Stomach (tissue), 9 donors: ENCODE measurements around the gene TTC13. TPM values are rescaled to one million over a fixed set of nuclear protein-coding genes. Genes with fewer than 3 reads are reported as not detected.

Source experiments
- DNase-seq, 2 donors: peaks; one replicate each; pipeline versions ENCODE4 v3.0.0 to v3.0.0-alpha.2; 2013 to 2019
- H3K27ac ChIP-seq, 5 donors: fragments of 200-600 bp in 4 of 5; sonication (generic) in 4 of 5; one replicate each; pipeline ENCODE4 v1.5.1; 2013 to 2019; ENCODE audit warnings: mild to moderate bottlenecking in 1 of 5, moderate library complexity in 1 of 5
- H3K27me3 ChIP-seq, 3 donors: fragments of 200-600 bp; sonication (generic); one replicate each; pipeline ENCODE4 v1.5.1; 2017 to 2019; ENCODE audit warnings: mixed run types in 1 of 3
- H3K36me3 ChIP-seq, 4 donors: fragments of 200-600 bp; sonication (generic); 1 replicate in 3 of 4; 2 replicates in 1 of 4; pipeline ENCODE4 v1.5.1; 2016 to 2019
- H3K4me1 ChIP-seq, 4 donors: fragments of 200-600 bp; sonication (generic); one replicate each; pipeline ENCODE4 v1.5.1; 2016 to 2019
- H3K4me3 ChIP-seq, 4 donors: fragments of 200-600 bp; sonication (generic) in 3 of 4; one replicate each; pipeline ENCODE4 v1.5.1; 2016 to 2019; ENCODE audit warnings: mild to moderate bottlenecking in 1 of 4
- H3K9me3 ChIP-seq, 4 donors: fragments of 200-600 bp; sonication (generic); one replicate each; pipeline ENCODE4 v1.5.1; 2016 to 2019
- CTCF ChIP-seq, 7 experiments: fragments of 450-650 bp in 4 of 7; fragments of 200-600 bp in 3 of 7; sonication (generic) in 3 of 7; IDR thresholded peaks; one replicate each; pipeline ENCODE4 v1.5.1; 2016 to 2019; ENCODE audit warnings: antibody characterized with exemption in 7 of 7, control low read depth in 2 of 7, mild to moderate bottlenecking in 1 of 7
- EP300 ChIP-seq: sonication (generic); formaldehyde crosslinking; IDR thresholded peaks from one replicate; pipeline ENCODE4 v1.6.1; 2017; ENCODE audit warnings: antibody characterized with exemption
- POLR2A ChIP-seq, 4 donors: fragments of 450-650 bp; IDR thresholded peaks; one replicate each; pipeline ENCODE4 v1.6.1; 2016; ENCODE audit warnings: antibody characterized with exemption in 4 of 4, control low read depth in 2 of 4, mild to moderate bottlenecking in 1 of 4, moderate library complexity in 1 of 4
- POLR2AphosphoS5 ChIP-seq, 3 donors: sonication (generic); formaldehyde crosslinking; IDR thresholded peaks; one replicate each; pipeline ENCODE4 v1.6.1; 2016; ENCODE audit warnings: antibody characterized with exemption in 3 of 3
- WGBS, 5 donors: extraction: QIAGEN DNeasy Blood & Tissue Kit in 3 of 5; methylation state at CpG; one replicate each; pipeline versions ENCODE4 v1.1.5 to v1.1.7; 2013 to 2018; 5-methylcytosine and 5-hydroxymethylcytosine counted together
- intact Hi-C: fragments of 100-400 bp; cut with DNase I; formaldehyde crosslinking; loops from one replicate; pipeline ENCODE4 v1.15.1; 2023; ENCODE audit warnings: low total_unique reads
- polyA plus RNA-seq, 3 donors: library from polyadenylated mRNA; stranded (reverse); fragments of 200-250 nt; gene quantifications; one replicate each; pipeline ENCODE4 v1.2.3, GENCODE V29; 2013
- total RNA-seq, 5 donors: library from RNA; depleted of rRNA; stranded (reverse); fragments of >200 nt; gene quantifications; one replicate each; pipeline versions ENCODE4 v1.1.0 to v1.2.3, GENCODE V29; 2014 to 2016
- donor health status: healthy with polysubstance abuse.
- donor health status: Bipolar disorder and iron deficiency.
- donor health status: healthy.

The TTC13 gene
- total and polyA plus RNA-seq, 8 donors, result 2.1 to 117 (median 35.4) TPM

- intact Hi-C loops, result no loop called here
- H3K4me3 ChIP-seq, result peak overlapping the region; percentile 85 to 98 (median 93)
- TF ChIP-seq POLR2AphosphoS5 (IDR thresholded peaks at IDR 0.05) (peak in 2 of 3 donors; percentile 3 to 32), POLR2A (IDR thresholded peaks at IDR 0.05) (no peak)
- DNase-seq, result peak; percentile 71 to 87
- H3K27me3 ChIP-seq, result peaks cover 0 to 9% (median 0%) of the 10 kb centered on the region in 3 donors
- H3K27ac ChIP-seq, result peak overlapping the region; percentile 66 to 94 (median 91)
- H3K9me3 ChIP-seq, result no peaks in the 10 kb centered on the region
- H3K36me3 ChIP-seq, result no peaks in the 10 kb centered on the region
- WGBS, 5 donors, result 3 to 12% (median 5%) methylated on average over 25 to 40 of the region's 40 CpGs
- H3K4me1 ChIP-seq, result peaks cover 19 to 52% (median 46%) of the 10 kb centered on the region in 4 donors
Measured at GRCh38 chr1:230868736-230869385, 109.8 kb downstream of the TTC13 start.

- no peak for TF ChIP-seq POLR2A (IDR thresholded peaks at IDR 0.05)
- peak; percentile 26 to 71 (median 52) for TF ChIP-seq POLR2AphosphoS5 (IDR thresholded peaks at IDR 0.05)
- Histone ChIP-seq H3K4me1 (peaks cover 26 to 59% (median 54%) of the 10 kb centered on the region in 4 donors), H3K27me3 (peaks cover 0 to 9% (median 0%) of the 10 kb centered on the region in 3 donors), H3K36me3 (no peaks in the 10 kb centered on the region), H3K4me3 (peak within 1 kb of the TSS; percentile 85 to 98 (median 93)), H3K27ac (peak within 1 kb of the TSS; percentile 83 to 94 (median 91)), H3K9me3 (no peaks in the 10 kb centered on the region)
- intact Hi-C loops, result no loop called here
- WGBS, 5 donors, result 0 to 3% (median 1%) methylated on average over 21 to 95 of the region's 96 CpGs
- DNase-seq, result peak; percentile 78 to 89
Measured at GRCh38 chr1:230867903-230868735, 110.5 kb downstream of the TTC13 start, which contains the start of gene C1orf198. TSS of gene C1orf198 (minus strand) at chr1:230868521. CDS start at chr1:230868512, 9 bp downstream.

GRCh38 chr1:230867101-230867902, 111.4 kb downstream of the TTC13 start:
- DNase-seq, result no peak
- Histone ChIP-seq H3K9me3 (no peaks in the 10 kb centered on the region), H3K27ac (peak overlapping the region; percentile 22 to 94 (median 91)), H3K4me3 (peak overlapping the region; percentile 85 to 98 (median 93)), H3K36me3 (no peaks in the 10 kb centered on the region), H3K4me1 (peaks cover 32 to 68% (median 60%) of the 10 kb centered on the region in 4 donors), H3K27me3 (peaks cover 0 to 9% (median 0%) of the 10 kb centered on the region in 3 donors)
- intact Hi-C loops, result no loop called here
- no peak for TF ChIP-seq EP300
- TF ChIP-seq POLR2AphosphoS5 (IDR thresholded peaks at IDR 0.05), result peak in 1 of 3 donors; percentile 17
- WGBS, 5 donors, result 7 to 15% (median 12%) methylated on average over 16 to 17 of the region's 17 CpGs

- intact Hi-C loops, result no loop called here
- Histone ChIP-seq H3K36me3 (no peaks in the 10 kb centered on the region), H3K27ac (peak overlapping the region in 4 of 5 donors; percentile 91 to 94 (median 92)), H3K4me3 (peak overlapping the region; percentile 85 to 98 (median 93)), H3K4me1 (peaks cover 41 to 76% (median 65%) of the 10 kb centered on the region in 4 donors), H3K27me3 (peaks cover 0 to 9% (median 0%) of the 10 kb centered on the region in 3 donors), H3K9me3 (no peaks in the 10 kb centered on the region)
- no peak for TF ChIP-seq POLR2A (IDR thresholded peaks at IDR 0.05)
- no peak for TF ChIP-seq POLR2AphosphoS5 (IDR thresholded peaks at IDR 0.05)
- TF ChIP-seq EP300, result no peak
- TF ChIP-seq CTCF (IDR thresholded peaks at IDR 0.05), result no peak
- peak in 1 of 2 donors; percentile 46 for DNase-seq
- 43 to 54% (median 46%) methylated on average over 9 of the region's 9 CpGs for WGBS, 5 donors
Measured at GRCh38 chr1:230866171-230867070, 112.2 kb downstream of the TTC13 start.
